Activated T-cell treated with anti-CD3 and anti-CD28 coated beads, Interleukin-2, amount 50 U/mL, for 24 hours (primary cell): ENCODE data around the gene PRDM16.

ENCODE experiments used
- DNase-seq: peaks from one replicate; pipeline ENCODE4 v3.0.0-alpha.2; 2020
- H3K27ac Mint-ChIP-seq: 2 replicates; pipeline ENCODE4 v1.8.0; 2020; ENCODE audit warnings: mild to moderate bottlenecking, mixed read lengths
- H3K27me3 Mint-ChIP-seq: 2 replicates; pipeline ENCODE4 v1.8.0; 2020; ENCODE audit warnings: mixed read lengths
- H3K36me3 Mint-ChIP-seq: 2 replicates; pipeline ENCODE4 v1.8.0; 2020; ENCODE audit warnings: low read depth, mixed read lengths
- H3K4me1 Mint-ChIP-seq: 2 replicates; pipeline ENCODE4 v1.8.0; 2020; ENCODE audit warnings: low read depth, mixed read lengths
- H3K4me3 Mint-ChIP-seq: 2 replicates; pipeline ENCODE4 v1.8.0; 2020; ENCODE audit warnings: mild to moderate bottlenecking, moderate library complexity, mixed read lengths
- H3K9me3 Mint-ChIP-seq: 2 replicates; pipeline ENCODE4 v1.8.0; 2020; ENCODE audit warnings: mixed read lengths

Gene PRDM16

DNA sequence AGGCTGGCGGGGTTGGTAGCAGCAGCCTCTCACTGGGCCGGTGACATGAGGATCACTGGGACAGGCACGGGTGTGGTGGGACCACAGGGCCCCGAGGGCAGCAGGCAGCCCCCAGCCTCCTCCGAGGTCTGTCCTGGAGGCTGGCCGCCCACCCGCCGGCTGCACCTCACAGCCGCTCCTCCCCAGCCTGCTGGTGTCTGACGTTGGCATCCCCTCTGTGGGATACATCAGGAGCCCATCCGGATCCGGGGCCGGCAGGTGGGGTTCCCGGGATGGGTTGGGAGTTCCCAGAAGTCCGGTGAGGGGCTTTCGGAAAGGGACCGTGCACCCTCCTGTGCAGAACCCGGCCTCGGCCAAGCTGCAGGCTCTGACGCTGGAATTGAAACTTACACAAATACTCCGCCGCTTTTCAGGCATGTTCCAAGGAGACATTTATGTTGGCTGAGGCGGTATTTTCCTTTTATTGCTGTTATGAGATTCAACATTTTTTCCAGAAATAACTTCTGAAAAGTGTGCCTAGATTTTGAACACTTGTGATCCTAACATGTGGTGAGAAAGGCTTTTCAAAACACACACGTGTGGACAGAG is 243.4 kb downstream of the PRDM16 start:
- H3K4me3 Mint-ChIP-seq, result no peak overlapping the region
- peaks cover 18% of the 10 kb centered on the region for H3K4me1 Mint-ChIP-seq
- H3K9me3 Mint-ChIP-seq, result peaks cover 7% of the 10 kb centered on the region
- DNase-seq, result no peak
- no peaks in the 10 kb centered on the region for H3K36me3 Mint-ChIP-seq
- H3K27me3 Mint-ChIP-seq, result peaks cover 47% of the 10 kb centered on the region
- H3K27ac Mint-ChIP-seq, result no peak overlapping the region

GRCh38 chr1:3312898-3313575 is 244.0 kb downstream of the PRDM16 start:
- H3K27ac Mint-ChIP-seq, result peak overlapping the region; percentile 74
- H3K36me3 Mint-ChIP-seq, result no peaks in the 10 kb centered on the region
- peaks cover 18% of the 10 kb centered on the region for H3K4me1 Mint-ChIP-seq
- H3K9me3 Mint-ChIP-seq, result peaks cover 7% of the 10 kb centered on the region
- peaks cover 44% of the 10 kb centered on the region for H3K27me3 Mint-ChIP-seq
- DNase-seq, result peak; percentile 64
- no peak overlapping the region for H3K4me3 Mint-ChIP-seq

DNA sequence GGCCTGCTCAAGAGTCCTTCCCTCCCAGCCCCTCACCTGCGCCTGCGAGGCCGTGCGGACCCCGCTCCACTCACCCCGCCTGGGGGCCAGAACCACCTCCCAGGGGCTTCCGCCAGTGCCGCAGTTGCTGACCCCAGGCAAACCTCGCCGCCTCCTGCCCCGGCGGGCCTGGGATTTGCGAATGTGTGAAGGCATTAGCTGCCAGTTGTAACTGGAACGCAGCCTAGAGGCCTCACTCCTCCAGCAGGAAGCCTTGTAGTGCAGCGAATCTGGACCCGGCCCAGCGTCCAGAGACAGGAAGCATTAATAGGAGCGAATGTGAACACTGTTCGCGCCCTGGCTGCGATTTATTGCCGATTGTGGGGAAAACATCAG is 244.6 kb downstream of the PRDM16 start:
- Mint-ChIP-seq H3K9me3 (peaks cover 10% of the 10 kb centered on the region), H3K27ac (no peak overlapping the region), H3K36me3 (no peaks in the 10 kb centered on the region), H3K27me3 (peaks cover 44% of the 10 kb centered on the region), H3K4me3 (no peak overlapping the region), H3K4me1 (peaks cover 18% of the 10 kb centered on the region)
- no peak for DNase-seq

DNA sequence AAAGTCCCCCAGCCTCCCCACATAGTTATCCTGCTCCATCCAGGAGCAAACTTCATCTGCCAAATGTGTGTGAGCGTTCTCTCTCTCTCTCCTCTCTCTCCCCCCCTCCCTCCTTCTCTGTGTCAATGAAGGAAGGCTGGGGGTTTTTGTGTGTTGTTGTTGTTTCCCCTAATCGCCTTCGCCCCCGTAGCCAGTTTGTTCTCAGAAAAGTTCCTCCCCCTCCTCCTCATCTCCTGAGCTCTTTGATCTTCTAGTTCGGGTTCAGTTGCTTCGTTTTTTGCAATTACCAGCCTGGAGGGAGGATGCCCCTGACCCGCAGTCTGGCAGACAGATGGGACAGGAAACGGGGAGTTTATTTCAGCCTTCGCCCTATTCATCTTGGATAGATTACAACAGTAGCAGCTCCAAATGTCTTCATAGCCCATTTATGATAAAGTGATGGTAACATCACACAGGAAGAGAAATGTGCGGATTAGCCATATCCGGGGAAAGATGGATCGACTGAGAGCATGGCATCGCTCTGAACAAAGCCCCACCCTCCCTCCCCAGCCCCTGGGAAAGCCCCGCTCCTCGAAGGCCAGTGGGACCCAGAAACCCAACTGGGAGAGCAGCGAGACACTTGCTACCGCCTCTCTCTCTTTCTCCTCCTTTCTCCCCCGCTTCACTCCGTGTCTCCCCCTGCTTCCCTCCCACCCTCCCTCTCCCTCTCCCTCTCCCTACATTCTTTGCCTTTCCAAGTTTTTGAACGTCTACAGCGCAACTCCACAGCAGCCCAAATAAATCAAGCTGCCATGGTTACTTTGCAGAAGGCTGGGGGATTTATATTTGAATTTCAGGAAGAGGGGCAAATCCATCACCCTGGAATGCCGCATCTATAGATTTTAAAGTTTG is 245.7 kb downstream of the PRDM16 start:
- H3K4me1 Mint-ChIP-seq, result peaks cover 18% of the 10 kb centered on the region
- no peak overlapping the region for H3K27ac Mint-ChIP-seq
- no peak for DNase-seq
- H3K4me3 Mint-ChIP-seq, result no peak overlapping the region
- H3K9me3 Mint-ChIP-seq, result peaks cover 10% of the 10 kb centered on the region
- H3K36me3 Mint-ChIP-seq, result no peaks in the 10 kb centered on the region
- H3K27me3 Mint-ChIP-seq, result peaks cover 36% of the 10 kb centered on the region

DNA sequence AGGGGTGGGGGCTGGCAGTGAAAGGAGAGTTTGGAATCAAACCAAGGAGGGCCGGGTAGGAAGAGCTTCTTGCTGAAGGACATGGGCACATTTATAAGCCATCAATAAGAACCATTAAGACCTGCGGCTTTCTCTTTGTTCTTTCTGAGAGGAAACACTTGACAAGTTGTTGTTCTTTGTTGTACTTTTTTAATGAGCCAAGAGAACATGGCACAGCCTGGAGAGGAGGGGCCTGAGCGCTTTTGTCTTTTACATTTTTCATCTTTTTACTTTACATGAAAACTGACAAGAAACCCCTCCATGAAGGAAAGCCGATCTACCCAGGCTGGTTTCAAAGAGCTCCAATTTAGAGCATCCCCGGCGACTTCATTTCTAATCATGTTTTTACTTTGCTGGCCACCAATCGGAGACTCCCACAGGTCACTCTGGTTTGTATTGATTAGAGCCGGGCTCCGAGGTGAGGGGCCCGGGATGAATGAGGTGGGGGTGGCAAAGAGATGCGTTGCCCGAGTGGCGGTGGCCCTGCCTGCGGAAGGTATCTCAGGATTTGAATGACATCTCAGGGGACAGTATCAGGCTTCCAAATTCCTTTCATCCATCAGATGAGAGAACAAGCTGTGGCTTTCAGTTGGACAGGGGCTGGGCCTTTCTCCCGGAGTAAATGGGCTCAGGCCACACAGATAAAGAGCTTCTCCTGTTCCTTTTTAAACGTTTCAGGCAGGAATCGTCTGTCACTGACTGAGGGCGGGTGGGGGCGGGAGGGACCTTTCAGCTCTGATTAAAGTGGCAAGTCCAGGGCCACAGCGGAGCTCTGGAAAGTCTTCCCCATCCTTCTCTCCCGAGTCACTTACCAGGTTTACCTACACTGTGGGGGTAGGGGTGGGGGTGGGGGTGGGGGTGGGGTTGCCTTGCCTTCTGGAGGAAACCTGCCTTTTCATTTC is 246.7 kb downstream of the PRDM16 start:
- H3K27ac Mint-ChIP-seq, result peak overlapping the region; percentile 44
- no peak for DNase-seq
- H3K4me3 Mint-ChIP-seq, result no peak overlapping the region

GRCh38 chr1:3316340-3316943 is 247.4 kb downstream of the PRDM16 start:
- H3K4me3 Mint-ChIP-seq, result no peak overlapping the region

More for the DNA sequence above, 246.7 kb downstream of the PRDM16 start:
- peaks cover 22% of the 10 kb centered on the region for H3K4me1 Mint-ChIP-seq
- peaks cover 27% of the 10 kb centered on the region for H3K27me3 Mint-ChIP-seq
- no peaks in the 10 kb centered on the region for H3K36me3 Mint-ChIP-seq
- H3K9me3 Mint-ChIP-seq, result peaks cover 10% of the 10 kb centered on the region

GRCh38 chr1:3317456-3317855 is 248.5 kb downstream of the PRDM16 start:
- H3K27me3 Mint-ChIP-seq, result peaks cover 15% of the 10 kb centered on the region
- H3K36me3 Mint-ChIP-seq, result no peaks in the 10 kb centered on the region
- H3K4me1 Mint-ChIP-seq, result peaks cover 22% of the 10 kb centered on the region
- H3K27ac Mint-ChIP-seq, result no peak overlapping the region
- peaks cover 10% of the 10 kb centered on the region for H3K9me3 Mint-ChIP-seq
- no peak overlapping the region for H3K4me3 Mint-ChIP-seq
- DNase-seq, result no peak

More at GRCh38 chr1:3316340-3316943, 247.4 kb downstream of the PRDM16 start:
- Mint-ChIP-seq H3K4me1 (peaks cover 22% of the 10 kb centered on the region), H3K27ac (peak overlapping the region; percentile 73), H3K36me3 (no peaks in the 10 kb centered on the region), H3K9me3 (peaks cover 10% of the 10 kb centered on the region), H3K27me3 (peaks cover 21% of the 10 kb centered on the region)
- no peak for DNase-seq

GRCh38 chr1:3318329-3318728 is 249.3 kb downstream of the PRDM16 start:
- no peak overlapping the region for H3K27ac Mint-ChIP-seq
- H3K9me3 Mint-ChIP-seq, result peaks cover 10% of the 10 kb centered on the region
- no peak overlapping the region for H3K4me3 Mint-ChIP-seq
- no peak for DNase-seq
- H3K4me1 Mint-ChIP-seq, result peaks cover 14% of the 10 kb centered on the region
- peaks cover 7% of the 10 kb centered on the region for H3K27me3 Mint-ChIP-seq
- H3K36me3 Mint-ChIP-seq, result no peaks in the 10 kb centered on the region

DNA sequence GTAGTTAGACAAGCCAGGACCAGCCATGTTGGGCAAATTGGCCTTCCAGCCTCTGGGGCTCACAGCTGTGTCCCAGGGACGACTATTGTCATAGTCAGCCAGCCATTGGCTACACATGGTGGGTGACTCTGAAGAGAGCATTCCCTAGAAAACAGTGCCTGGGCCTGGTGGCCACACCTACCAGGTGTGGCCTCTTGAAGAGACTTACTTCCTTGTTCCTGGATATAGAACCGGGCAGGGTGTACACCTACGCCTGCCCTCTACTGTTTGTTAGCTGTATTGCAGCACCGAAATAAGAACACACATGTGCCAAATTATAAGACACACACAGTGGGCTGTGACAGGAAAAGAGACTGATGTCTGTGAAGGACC is 250.9 kb downstream of the PRDM16 start:
- no peak overlapping the region for H3K27ac Mint-ChIP-seq
- no peak overlapping the region for H3K4me3 Mint-ChIP-seq
- peak; percentile 32 for DNase-seq
- H3K9me3 Mint-ChIP-seq, result peaks cover 10% of the 10 kb centered on the region
- no peaks in the 10 kb centered on the region for H3K36me3 Mint-ChIP-seq
- peaks cover 6% of the 10 kb centered on the region for H3K27me3 Mint-ChIP-seq
- H3K4me1 Mint-ChIP-seq, result peaks cover 14% of the 10 kb centered on the region

GRCh38 chr1:3320246-3321152 is 251.5 kb downstream of the PRDM16 start:
- Mint-ChIP-seq H3K9me3 (peaks cover 10% of the 10 kb centered on the region), H3K4me1 (peaks cover 14% of the 10 kb centered on the region), H3K4me3 (no peak overlapping the region), H3K36me3 (no peaks in the 10 kb centered on the region), H3K27ac (no peak overlapping the region), H3K27me3 (peaks cover 9% of the 10 kb centered on the region)
- DNase-seq, result no peak

DNA sequence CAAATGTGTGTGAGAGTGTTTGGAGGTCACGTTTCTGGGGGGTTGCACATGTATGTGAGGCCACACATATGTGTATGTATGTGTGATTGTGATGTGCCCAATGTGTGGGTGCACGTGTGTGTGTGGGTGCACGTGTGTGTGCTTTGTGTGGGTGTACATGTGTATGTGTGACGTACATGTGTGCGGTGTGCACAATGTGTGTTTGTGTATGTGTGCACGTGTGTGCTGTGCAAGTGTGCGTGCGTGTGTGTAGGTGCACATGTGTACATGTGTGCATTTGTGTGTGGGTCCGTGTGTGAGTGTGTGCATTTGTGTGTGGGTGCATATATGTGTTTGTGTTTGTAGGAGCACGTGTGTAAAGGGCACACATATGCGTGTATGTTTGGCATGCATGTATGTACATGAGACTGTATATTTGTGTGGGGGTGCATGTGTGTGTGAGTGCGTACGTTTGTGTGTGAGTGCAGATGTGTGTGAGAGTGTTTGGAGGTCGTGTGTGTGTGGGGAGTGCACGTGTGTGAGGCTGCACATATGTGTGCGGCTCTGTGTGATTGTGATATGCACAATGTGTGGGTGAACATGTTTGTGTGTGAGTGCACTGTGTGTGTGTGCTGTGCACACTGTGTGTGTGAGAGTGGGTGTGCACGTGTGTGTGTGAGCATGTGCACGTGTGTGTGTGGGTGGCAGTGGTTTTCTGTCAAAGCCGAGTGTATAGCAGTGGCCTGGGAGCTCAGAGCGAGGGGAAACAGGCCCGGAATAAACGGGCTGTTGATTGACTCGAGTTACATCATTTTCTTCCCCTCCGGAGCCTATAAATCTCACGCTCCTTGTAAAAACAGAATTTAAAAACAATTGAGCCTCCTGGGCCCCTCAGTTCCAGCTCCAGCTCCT is 252.8 kb downstream of the PRDM16 start:
- Mint-ChIP-seq H3K27ac (no peak overlapping the region), H3K36me3 (no peaks in the 10 kb centered on the region), H3K9me3 (peaks cover 4% of the 10 kb centered on the region), H3K4me3 (no peak overlapping the region), H3K27me3 (peaks cover 15% of the 10 kb centered on the region), H3K4me1 (peaks cover 4% of the 10 kb centered on the region)
- DNase-seq, result no peak

DNA sequence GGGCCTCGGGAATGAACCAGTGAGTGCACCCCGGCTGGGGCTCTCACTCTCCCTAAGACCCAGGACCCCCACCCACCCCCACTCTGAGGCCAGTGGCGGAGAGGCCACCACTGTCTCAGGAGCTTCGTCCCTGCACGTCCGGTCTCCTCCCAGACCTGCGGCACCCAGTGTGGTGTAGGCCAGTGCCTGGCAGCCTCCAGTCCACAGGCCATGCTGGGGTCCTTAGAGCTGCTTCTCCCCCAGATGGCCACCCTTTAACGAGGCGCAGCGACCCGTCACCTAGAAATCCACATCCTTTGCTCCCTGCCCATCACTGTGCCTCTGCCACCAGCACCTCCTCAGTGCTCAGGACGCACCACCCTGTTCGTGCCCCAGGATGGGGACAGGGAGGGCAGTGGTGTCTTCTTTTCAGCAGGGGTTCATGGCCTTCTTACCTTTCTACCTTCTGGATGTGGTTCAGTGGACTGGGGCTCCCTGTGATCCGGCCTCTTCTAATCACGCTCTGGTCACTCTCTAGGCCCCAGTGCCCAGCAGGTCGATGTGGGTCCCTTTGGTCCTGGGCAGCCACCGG is 253.5 kb downstream of the PRDM16 start:
- Mint-ChIP-seq H3K4me3 (no peak overlapping the region), H3K27ac (no peak overlapping the region), H3K4me1 (peaks cover 4% of the 10 kb centered on the region), H3K9me3 (peaks cover 3% of the 10 kb centered on the region), H3K36me3 (no peaks in the 10 kb centered on the region), H3K27me3 (peaks cover 15% of the 10 kb centered on the region)
- DNase-seq, result no peak
